GM18870 (cell line): ENCODE results near the gene CSNK1D.

Source experiments
- ATAC-seq: cut with Tn5 transposase; IDR thresholded peaks from one replicate; pipeline ENCODE4 v1.9.1; 2021; ENCODE audit warnings: moderate library complexity; ENCODE audit not compliant: unreplicated experiment

The CSNK1D gene

DNA sequence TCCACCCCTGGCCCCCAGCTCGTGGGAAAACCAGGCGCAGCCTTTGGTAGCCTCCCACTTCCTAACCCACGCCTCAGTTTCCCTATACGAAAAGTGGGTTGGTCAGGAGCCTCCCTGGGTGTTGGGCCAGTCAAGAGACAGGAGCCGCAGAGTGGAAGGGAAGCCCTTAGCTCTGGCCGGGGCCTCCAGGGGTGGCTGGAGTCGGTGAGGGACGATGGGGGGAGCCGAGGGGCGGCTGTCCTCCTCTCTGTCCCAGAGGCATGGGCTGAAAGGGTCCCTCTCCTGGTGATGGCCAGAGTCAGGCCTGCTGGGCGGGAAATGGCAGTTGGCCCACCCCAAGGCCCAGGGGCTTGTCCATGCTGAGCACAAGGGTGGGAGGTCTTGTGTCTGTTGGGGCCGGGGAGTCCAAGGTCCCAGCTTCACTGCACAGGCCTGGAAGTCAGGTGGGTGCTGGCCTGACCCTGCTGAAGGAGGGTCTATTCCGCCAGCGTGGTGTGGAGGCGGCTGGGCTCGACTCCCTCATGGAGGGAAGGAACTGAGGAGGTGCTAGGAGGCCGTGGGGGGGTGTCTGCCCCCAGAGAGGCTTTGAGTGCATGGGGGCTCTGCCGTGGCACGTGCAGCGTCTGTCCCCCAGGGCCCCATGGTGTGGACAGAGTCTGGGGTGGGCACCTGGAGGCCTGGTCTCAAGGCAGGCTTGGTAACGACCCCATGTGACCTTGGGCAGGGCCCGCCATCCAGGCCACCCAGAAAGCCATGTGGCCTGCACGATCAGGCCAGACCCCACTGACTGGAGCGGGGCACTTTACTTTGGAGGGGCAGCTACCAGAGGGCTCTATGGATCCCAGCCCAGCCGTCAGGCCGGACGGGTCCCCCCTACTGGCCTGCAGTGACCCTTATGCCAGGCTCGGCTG, 43.5 kb downstream of the CSNK1D start:
- ATAC-seq = no peak

DNA sequence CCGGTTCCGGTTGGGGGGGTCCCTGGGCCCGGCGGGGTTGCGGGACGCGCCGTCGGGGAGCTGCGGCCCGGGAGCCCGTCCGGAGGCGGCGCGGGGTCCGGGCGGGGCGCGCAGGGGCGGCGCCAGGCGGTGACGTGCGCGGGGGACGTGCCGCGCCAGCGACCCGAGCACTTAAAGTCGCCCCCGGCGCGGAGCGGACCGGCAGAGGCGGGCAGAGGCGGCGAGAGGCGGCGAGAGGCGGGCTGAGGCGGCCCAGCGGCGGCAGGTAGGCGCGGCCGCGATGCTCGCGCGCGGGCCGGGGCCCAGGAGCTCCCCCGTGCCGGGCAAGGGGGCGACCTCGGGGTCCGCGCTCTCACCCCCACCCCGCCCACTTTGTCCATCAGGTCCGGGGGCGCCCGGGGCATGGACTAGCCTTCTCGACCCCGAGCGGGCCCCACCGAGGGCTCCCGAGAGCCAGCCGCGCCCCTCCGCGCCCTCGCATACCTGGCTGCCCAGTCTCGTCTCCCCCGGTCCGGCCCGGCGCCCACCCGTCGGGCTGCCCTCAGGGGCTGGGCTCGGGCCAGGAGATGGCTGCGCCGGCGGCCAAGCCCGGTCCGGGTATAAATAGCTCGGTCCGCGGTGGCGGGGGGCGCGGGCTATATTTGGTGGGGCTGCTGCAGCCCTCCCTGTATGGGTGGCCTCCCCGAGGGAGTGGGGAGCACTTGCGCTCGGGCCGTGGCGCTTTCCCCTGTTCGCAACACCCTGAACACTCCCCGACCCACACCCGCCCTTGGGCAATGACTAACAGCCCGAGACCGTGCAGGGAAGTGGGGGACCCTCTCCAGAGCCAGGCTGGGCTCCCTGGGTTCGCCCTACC, 44.4 kb downstream of the CSNK1D start, which contains the start of gene SLC16A3:
TSS of gene SLC16A3 (plus strand) at position 201 of the 856 bp plus-strand sequence. CDS start 6,967 bp downstream, outside the sequence.
- ATAC-seq = no peak

DNA sequence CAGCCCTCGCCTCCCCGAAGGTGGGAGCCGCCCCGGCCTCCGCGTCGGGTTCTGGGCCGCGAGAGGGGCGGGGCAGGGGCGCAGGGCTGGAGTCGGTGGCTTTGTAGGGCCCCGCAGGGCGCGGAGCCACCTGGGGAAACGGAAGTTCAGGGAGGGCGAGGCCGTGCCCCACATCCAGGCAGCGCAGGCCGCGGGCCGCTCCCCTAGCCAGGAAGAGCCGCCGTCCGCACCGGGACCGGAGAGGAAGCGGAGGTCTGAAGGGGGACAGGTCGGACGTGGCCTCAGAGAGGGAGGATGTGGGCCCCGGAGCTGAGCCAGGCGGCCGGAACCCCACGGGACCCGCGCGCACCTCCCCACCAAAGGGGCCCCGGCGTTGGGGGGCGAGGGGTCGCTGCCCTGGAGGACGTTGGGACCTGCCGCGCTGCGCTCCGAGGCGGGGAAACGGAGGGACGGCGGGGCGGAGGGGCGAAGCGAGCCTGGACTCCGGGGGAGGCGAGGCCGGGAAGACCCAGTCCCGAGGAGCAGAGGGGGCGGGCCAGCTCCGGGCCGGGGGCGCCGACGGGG, 45.1 kb downstream of the CSNK1D start:
- no peak for ATAC-seq

DNA sequence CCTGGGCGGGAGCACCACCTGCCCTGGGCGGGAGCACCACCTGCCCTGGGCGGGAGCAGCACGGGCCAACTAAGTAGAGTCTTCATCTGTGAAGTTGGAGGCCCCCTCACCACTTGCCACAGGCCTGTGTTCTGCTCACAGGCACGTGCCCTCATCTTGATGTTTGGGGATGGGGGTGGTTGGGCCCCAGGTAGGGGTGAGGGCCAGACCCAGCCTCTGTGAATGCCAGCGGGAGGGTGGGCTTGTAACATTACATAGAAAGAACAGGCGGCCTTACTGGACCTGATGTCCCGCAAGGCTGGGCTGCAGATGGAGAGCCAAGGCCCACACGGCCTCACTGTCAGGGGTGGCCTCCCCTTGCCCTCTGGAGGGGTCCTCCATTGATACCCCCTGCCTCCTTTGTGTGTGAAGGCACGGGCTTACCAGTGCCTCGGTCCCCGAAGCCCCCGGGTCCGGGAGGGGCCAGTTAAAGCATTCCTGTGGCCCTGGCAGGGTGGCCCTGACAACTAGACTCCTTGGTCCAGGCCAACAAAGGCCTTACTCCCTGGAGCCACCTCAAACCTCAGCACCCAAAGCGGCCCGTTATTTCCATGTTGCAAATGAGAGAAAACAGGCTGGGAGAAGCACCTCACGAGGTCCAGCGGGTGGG, 45.7 kb downstream of the CSNK1D start:
- ATAC-seq = no peak

DNA sequence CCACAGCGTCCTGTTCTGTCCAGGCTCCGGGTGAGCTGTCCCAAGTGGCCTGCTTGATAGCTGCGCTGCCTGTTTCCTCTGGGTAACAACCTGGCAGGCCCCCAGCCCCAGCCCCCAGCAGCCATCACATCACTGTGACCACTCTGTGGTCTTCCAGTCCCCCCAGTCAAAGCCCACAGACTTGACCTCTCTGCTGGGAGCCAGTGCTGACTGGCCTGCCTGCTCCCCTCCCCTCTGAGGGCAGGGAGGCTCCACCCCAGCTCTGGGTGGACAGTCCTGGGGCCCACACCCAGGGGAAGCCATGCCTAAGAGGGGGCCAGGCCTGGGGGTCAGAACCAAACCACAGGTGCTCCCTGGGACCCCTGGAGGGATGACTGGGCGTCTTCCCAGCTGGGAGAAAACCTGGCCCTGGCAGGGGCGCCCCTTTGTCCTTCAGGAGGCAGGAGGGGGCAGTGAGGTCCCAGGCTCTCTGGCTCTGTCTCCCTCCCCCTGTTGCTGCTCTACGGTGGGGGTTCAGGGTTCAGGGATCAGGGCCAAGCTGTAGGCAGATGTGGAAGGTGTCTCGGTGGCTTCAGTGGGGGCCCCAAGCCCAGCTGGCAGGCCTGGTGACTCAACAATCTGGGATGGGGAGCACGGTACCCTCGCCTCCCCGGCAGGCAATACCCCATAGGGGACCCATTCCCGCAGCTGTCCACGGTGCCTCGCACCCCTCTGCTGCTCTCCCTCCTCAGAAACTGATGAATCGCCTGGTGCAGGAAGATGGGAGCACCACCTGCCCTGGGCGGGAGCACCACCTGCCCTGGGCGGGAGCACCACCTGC, 46.5 kb downstream of the CSNK1D start:
- no peak for ATAC-seq

- ATAC-seq = no peak
Observed at GRCh38 chr17:82226146-82226808, 47.2 kb downstream of the CSNK1D start.

- no peak for ATAC-seq
Observed at GRCh38 chr17:82225368-82226029, 48.0 kb downstream of the CSNK1D start.

GRCh38 chr17:82224666-82225065, 48.8 kb downstream of the CSNK1D start:
- no peak for ATAC-seq

- no peak for ATAC-seq
Observed at GRCh38 chr17:82223517-82223916, 50.0 kb downstream of the CSNK1D start.

DNA sequence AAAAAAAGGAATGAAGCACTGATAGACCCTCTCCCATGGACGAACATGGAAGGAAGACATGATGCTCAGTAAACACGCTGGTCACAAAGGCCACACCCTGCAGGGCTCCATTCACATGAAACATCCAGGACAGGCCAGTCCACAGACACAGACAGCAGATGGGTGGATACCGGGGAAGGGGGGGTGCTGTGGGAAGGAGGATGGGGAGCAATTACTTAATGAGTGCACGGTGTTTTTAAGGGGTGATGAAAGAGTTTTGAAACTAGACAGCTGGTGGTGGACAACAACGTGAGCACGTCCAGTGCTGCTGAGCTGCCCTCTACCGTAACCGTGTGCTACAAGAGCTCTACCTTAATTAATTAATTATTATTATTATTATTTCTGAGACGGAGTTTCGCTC, 50.7 kb downstream of the CSNK1D start:
- no peak for ATAC-seq

DNA sequence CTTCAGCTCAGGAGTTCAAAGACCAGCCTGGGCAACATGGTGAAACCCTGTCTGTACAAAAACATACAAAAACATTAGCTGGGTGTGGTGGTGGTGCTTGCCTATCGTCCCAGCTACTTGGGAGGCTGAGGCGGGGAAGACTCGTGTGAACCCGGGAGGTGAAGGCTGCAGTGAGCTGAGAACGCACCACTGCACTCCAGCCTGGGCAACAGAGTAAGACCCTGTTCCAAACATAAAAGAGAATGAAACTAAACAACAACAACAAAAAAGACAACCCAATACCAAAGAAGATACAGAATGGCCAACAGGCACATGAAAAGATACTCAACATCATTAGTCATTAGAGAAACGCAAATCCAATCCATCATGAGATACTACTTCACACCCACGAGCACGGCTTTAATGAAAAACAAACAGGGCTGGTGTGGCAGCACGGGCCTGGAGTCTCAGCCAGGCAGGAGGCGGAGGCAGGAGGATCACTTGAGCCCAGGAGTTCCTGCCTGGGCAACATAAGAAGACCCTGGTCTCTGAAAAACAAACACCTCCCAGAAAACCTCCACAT, 52.1 kb downstream of the CSNK1D start:
- ATAC-seq = no peak

- ATAC-seq = no peak
Observed at GRCh38 chr17:82219753-82220709, 53.5 kb downstream of the CSNK1D start.

- no peak for ATAC-seq
Observed at GRCh38 chr17:82219083-82219482, 54.4 kb downstream of the CSNK1D start.

GRCh38 chr17:82218349-82219075, 55.0 kb downstream of the CSNK1D start:
- no peak for ATAC-seq

GRCh38 chr17:82217530-82218204, 55.8 kb downstream of the CSNK1D start:
- ATAC-seq = no peak

DNA sequence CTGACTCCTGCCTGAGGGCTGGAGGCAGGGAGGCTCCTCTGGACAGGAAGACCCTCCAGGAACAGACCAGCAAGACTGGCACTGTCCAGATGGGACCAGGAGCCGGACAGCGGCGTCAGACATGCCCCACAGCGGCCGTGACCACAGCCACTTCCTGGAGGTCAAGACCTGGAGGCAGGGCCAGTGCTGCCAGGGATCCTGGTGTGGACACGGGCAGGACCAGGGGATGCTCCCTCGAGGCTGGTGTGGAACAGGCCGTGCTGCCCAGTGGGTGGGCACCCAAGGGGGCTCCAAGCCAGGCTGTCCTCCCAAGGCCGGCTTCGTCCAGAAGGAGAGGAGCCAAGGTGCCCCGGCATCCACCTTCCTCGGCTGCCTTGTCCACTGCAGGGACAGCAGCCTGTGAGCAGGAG, 56.4 kb downstream of the CSNK1D start:
- no peak for ATAC-seq
